Uterus (tissue), 2 donors: ENCODE data around the gene ARHGAP15.

Source experiments
- CTCF ChIP-seq, 4 experiments: fragments of 200-600 bp in 2 of 4; fragments of 450-650 bp in 2 of 4; sonication (generic) in 2 of 4; IDR thresholded peaks; one replicate each; pipeline ENCODE4 v1.5.1; 2016 to 2019; ENCODE audit warnings: antibody characterized with exemption in 4 of 4, mild to moderate bottlenecking in 2 of 4, moderate library complexity in 1 of 4
- POLR2A ChIP-seq, 2 donors: fragments of 450-650 bp; IDR thresholded peaks; one replicate each; pipeline ENCODE4 v1.6.1; 2016; ENCODE audit warnings: antibody characterized with exemption in 2 of 2, mild to moderate bottlenecking in 1 of 2, moderate library complexity in 1 of 2

GRCh38 chr2:143603035-143603655, 473.9 kb downstream of the ARHGAP15 start:
- TF ChIP-seq CTCF (IDR thresholded peaks at IDR 0.05): no peak
- TF ChIP-seq POLR2A (IDR thresholded peaks at IDR 0.05): no peak
